ENCODE measurements around the gene VPS8.
"Not testable (repeated sequence)": the region's sequence is repeated elsewhere in the genome, so short reads cannot be mapped to it uniquely, and the experiment has no call there.

VPS8 gene

GRCh38 chr3:184970186-184970585 is 158.2 kb downstream of the VPS8 start:
- DNase-seq, result no peak

DNA sequence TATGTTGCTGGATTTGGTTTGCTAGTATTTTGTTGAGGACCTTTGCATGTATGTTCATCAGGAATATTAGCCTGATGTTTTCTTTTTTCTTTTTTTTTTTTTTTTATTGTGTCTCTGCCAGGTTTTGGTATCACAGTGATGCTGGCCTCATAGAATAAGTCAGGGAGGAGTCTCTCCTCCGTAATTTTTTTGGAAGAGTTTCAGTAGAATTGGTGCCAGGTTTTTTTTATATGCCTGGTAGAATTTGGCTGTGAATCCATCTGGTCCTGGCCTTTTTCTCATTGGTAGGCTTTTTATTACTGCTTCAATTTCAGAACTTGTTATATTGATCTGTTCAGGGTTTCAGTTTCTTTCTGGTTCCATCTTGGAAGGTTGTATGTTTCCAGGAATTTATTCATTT is 165.8 kb downstream of the VPS8 start:
- DNase-seq, result no peak

DNA sequence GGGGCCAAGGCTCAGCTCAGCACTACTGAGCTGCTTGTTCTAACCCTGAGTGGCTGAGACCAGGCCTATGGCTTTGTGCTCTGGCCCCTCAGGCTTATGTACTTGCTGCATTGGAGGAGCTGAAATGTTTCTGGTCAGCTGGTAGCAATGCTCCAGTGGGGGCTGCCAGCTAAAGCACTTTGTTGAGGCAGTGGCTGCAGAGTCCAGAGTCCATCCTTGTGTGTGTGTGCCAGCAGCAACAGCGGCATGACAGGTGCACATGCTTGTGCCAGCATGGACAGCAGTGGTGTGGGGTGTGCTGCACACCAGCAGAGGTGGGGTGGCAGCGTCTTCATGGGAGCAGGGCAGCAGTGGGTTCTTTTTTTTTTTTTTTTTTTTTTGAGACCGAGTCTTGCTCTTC is 169.1 kb downstream of the VPS8 start:
- DNase-seq, result no peak

DNA sequence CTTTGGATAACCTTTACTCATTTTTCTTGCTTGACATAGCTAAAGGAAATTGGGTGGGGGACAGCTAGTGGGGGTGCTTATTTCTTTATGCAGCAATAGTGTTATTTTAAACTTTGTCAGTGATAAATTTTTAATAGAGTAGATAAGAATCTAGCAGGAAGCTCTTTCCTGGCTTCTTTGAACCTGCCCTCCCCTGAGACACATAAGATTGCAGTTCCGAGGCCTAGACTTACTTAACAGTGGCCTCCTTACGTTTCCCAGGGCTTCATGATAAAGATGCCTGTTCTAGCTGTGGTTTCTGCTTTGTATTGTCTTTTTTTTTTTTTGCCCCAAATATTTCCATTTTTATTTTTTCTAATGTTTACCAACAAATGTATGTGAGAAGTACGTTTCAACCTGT is 170.1 kb downstream of the VPS8 start:
- DNase-seq, result no peak

- DNase-seq, result no peak
Observed at GRCh38 chr3:184985586-184985985, 173.6 kb downstream of the VPS8 start.

DNA sequence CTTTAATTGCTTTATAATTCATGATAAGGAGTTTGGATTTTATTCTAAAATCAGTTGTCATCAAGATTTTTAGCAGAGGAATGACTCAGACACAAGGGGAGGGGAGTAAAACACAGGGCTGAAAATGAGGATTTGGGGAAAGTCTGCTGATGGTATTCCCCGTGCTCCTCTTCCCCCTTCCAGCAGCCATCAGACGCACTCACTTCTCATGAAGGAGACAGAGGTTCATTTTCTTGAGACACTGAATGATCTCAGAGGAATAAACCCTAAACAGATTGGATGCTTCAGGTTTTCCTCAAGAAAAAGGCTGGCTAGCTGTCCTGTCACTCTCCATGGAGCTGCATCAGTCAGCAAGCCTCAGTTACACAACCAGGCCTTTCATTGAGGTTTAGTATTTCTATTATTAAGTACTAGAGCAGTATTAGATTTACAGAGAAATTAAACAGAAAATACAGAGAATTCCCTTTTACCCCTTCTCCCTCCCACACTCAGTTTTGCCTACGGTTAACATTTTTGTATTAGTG is 174.5 kb downstream of the VPS8 start:
- DNase-seq, result no peak

DNA sequence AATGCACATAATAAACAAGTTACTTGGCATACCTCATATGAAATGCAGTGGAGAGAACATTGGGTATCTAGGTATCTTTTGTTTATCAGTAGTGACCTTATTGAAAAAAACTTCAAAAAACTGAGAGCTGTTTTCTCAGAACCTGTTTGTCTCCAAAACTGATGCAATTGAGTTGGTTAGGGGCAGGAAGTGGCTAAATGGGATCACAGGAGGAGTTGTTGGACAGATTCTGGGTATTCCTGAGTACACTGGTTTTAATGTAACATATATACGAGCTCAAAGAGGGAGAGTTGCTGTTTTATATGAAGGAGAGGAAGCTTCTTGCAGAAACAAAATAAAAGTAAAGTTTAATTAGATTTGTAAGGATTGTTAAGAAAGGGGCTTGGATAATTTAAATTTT is 181.4 kb downstream of the VPS8 start:
- no peak for DNase-seq

DNA sequence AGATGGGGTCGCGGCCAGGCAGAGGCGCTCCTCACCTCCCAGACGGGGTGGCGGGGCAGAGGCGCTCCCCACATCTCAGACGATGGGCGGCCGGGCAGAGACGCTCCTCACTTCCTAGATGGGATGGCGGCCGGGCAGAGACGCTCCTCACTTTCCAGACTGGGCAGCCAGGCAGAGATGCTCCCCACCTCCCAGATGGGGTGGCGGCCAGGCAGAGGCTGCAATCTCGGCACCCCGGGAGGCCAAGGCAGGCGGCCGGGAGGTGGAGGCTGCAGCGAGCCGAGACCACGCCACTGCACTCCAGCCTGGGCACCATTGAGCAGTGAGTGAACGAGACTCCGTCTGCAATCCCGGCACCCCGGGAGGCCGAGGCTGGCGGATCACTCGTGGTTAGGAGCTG is 191.9 kb downstream of the VPS8 start:
- not testable (repeated sequence) for DNase-seq

GRCh38 chr3:185009650-185010049 is 197.7 kb downstream of the VPS8 start:
- no peak for DNase-seq

DNA sequence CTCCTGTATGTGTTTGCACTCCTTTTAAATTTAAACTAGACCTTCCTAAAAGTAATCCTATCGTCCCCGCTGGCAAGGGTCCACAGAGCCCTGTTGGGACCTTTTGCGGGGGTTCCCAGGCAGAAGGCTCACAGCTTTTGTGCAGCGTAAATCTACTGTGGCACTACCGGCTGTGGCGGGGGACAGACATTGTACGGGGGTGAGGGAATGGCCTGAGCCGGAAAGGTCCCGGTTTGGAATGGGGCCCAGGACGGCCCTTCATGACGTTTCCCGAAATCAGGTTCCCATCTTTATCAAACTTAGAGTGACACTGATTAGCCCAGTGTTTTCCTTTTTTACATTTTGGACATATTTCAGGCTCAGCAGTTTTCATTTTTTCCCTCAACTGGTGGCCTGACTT is 205.6 kb downstream of the VPS8 start:
- not testable (repeated sequence) for DNase-seq

- not testable (repeated sequence) for DNase-seq
Observed at GRCh38 chr3:185017996-185018395, 206.0 kb downstream of the VPS8 start.

DNA sequence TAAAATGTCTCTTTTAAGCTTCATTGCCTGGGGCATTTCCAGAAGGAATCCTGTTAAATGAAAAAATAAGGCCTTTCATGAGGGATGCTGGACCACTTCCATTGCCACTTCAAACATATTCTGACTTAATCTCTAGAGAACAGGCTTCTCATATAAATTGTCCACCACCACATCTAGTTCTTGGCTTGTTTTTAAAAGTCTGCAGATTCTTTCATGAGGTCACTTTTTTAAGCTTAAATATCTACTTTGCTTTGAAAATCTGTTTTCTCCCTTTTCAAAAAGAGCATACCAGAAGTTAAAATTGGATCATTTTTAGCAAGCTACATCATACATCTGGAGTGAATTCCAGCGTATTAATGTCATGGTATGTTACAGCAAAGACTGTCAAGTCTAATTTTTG is 209.3 kb downstream of the VPS8 start:
- DNase-seq, result no peak

DNA sequence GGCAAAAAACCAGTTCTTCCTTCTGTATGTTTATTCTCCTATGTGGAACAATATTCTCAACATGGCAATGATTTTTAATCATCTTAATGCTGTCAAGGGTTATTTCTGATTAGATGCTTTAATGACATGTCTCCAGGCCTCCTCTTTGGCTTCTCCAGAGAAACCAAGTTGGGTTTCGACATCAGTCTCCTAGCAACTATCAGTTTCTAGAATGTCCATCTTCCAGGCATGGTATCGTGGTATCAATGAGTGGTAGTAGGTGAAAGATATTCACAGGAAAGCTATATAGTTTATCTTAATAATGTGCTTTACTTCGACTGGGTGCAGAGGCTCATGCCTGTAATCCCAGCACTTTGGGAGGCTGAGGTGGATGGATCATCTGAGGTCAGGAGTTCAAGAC is 212.4 kb downstream of the VPS8 start:
- no peak for DNase-seq

- no peak for DNase-seq
Observed at GRCh38 chr3:185024966-185025365, 213.0 kb downstream of the VPS8 start.

GRCh38 chr3:185028121-185028520 is 216.2 kb downstream of the VPS8 start:
- DNase-seq, result no peak

DNA sequence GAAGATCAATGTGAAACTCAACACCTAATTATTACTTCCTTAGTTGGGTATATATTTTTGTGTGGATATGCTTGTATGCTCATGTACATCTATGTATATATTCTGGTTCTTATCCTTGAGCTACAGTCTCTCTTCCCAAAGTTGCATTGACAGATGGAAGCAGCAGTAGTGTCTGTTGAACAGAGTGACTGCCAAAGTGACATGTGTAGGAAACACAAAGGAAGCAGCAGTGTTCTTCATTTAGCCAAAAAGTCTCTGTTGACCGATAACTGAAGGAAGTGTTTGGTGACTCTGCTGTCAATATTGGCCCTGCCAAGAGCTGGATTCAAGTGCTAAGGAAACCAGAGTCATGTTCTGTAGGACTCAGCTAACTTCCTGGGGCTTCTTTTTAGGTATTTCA is 217.1 kb downstream of the VPS8 start:
- DNase-seq, result no peak

GRCh38 chr3:185030399-185030798 is 218.4 kb downstream of the VPS8 start:
- no peak for DNase-seq

- no peak for DNase-seq
Observed at GRCh38 chr3:185030951-185031350, 219.0 kb downstream of the VPS8 start.

DNA sequence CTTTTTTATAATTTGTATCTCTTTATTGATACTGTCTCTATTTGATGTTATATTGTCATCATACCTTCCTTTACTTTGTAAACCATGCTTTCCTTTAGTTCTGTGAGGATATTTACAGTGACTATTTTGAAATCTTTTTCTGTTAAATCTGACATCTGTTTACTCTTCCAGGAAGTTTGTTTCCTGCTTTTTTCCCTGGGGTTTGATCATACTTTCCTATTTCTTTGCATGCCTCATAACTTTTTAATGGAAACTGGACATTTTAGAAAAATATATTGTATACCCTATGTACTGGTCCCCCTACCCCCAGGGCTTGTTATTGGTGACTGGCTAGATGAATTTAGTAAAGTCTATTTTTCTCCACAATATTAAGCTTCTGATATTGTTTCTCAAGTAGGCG is 225.8 kb downstream of the VPS8 start:
- DNase-seq, result no peak

DNA sequence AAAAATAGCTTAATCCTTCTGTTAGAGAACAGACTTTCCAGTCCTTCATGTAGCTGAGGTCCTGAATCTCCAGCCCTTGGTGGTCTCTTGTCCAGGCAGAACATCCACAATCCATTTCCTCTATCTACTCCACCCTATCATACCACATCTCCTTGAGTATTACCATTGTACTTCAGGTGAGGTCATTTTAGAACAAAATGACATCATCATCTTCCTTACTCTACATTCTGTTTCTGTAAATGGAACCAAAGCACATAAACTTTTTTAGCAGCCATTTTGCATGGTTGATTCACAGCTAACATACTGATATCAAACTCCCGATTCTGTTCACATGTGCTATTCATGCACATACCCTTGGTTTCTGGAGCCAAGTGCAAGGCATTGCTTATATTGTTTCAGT is 228.5 kb downstream of the VPS8 start:
- no peak for DNase-seq

DNA sequence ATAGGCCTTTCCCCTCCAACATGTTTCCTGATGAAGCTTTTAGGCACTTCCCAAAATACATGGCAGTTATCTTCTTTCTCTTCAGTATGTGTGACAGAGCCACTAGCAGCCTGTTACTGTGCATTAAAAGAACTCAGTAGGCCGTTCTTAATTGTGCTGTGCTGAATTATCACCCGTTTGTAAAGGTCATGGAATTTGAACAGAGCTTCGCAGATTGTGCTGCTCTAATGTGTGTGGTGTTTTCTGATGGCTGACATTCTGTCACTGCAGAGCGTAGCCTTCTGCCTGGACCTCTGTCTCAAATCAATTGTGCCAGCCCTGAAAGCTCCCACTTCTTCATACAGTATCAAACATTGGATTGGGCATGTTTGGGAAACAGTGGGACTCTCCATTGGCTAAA is 229.6 kb downstream of the VPS8 start:
- no peak for DNase-seq

GRCh38 chr3:185042312-185043050 is 230.5 kb downstream of the VPS8 start:
- no peak for DNase-seq

- no peak for DNase-seq
Observed at GRCh38 chr3:185046164-185046515, 234.2 kb downstream of the VPS8 start.

GRCh38 chr3:185046603-185047002 is 234.6 kb downstream of the VPS8 start:
- DNase-seq, result no peak
